ENCODE data around the gene NIT1.

- TF ChIP-seq CTCF (conservative IDR thresholded peaks at IDR 0.05) = no peak
- no peak for TF ChIP-seq ZFX (IDR thresholded peaks at IDR 0.05)
These were observed 44.9 kb downstream of the NIT1 start for GRCh38 chr1:161162806-161163205.

Data from C4-2B (cell line).